Coronary artery (tissue), 2 donors: ENCODE results near the gene TTL.
"Not testable (repeated sequence)": the region's sequence is repeated elsewhere in the genome, so short reads cannot be mapped to it uniquely, and the experiment has no call there.

Source experiments
- DNase-seq: peaks from one replicate; pipeline ENCODE4 v3.0.0-alpha.2; 2017; ENCODE audit warnings: low spot score
- H3K27ac ChIP-seq, 2 donors: fragments of 200-600 bp; sonication (generic); one replicate each; pipeline ENCODE4 v1.5.1; 2016 to 2019
- H3K4me3 ChIP-seq: fragments of 200-600 bp; sonication (generic); 2 replicates; pipeline ENCODE4 v1.5.1; 2016; ENCODE audit warnings: mild to moderate bottlenecking, moderate library complexity
- TF ChIP-seq, protein P1 (sequence below): fragments of 200-600 bp; sonication (generic); IDR thresholded peaks from one replicate; pipeline ENCODE4 v1.5.1; 2019; ENCODE audit warnings: antibody characterized with exemption

The TTL gene

GRCh38 chr2:112519506-112519905, 37.5 kb downstream of the TTL start:
- H3K27ac ChIP-seq: no peak overlapping the region
- TF ChIP-seq, protein P1, sequence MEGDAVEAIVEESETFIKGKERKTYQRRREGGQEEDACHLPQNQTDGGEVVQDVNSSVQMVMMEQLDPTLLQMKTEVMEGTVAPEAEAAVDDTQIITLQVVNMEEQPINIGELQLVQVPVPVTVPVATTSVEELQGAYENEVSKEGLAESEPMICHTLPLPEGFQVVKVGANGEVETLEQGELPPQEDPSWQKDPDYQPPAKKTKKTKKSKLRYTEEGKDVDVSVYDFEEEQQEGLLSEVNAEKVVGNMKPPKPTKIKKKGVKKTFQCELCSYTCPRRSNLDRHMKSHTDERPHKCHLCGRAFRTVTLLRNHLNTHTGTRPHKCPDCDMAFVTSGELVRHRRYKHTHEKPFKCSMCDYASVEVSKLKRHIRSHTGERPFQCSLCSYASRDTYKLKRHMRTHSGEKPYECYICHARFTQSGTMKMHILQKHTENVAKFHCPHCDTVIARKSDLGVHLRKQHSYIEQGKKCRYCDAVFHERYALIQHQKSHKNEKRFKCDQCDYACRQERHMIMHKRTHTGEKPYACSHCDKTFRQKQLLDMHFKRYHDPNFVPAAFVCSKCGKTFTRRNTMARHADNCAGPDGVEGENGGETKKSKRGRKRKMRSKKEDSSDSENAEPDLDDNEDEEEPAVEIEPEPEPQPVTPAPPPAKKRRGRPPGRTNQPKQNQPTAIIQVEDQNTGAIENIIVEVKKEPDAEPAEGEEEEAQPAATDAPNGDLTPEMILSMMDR: no peak
- no peak for DNase-seq
- no peak overlapping the region for H3K4me3 ChIP-seq

GRCh38 chr2:112520234-112520783, 38.4 kb downstream of the TTL start:
- Histone ChIP-seq H3K27ac (no peak overlapping the region), H3K4me3 (no peak overlapping the region)
- DNase-seq: no peak
- TF ChIP-seq, protein P1: no peak

DNA sequence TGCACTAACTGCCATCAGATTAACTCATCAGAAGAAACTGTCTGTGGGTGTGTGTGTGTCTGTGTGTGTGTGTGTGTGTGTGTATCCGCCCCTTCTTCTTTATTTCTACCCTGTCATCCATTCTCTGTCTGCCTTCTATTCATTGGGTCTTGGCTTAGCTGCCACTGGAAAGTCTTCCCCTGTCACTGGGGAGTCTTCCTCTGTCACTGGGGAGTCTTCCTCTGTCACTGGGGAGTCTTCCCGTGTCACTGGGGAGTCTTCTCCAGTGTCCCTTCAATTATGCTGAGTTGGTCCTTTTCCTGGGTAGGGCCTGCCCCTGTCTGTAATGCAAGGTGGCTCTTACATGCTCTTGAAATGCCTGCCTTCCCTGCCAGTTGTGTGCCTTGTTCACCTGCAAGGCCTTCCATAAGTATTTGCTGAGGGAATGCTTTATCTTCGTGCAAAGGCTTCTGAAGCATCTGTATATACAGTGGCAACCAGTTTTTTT, 41.4 kb downstream of the TTL start:
- H3K4me3 ChIP-seq: no peak overlapping the region
- no peak overlapping the region for H3K27ac ChIP-seq
- no peak for DNase-seq
- TF ChIP-seq, protein P1: no peak

- not testable (repeated sequence) for DNase-seq, H3K4me3 ChIP-seq, H3K27ac ChIP-seq
These were observed 42.3 kb downstream of the TTL start for GRCh38 chr2:112524276-112524675.

DNA sequence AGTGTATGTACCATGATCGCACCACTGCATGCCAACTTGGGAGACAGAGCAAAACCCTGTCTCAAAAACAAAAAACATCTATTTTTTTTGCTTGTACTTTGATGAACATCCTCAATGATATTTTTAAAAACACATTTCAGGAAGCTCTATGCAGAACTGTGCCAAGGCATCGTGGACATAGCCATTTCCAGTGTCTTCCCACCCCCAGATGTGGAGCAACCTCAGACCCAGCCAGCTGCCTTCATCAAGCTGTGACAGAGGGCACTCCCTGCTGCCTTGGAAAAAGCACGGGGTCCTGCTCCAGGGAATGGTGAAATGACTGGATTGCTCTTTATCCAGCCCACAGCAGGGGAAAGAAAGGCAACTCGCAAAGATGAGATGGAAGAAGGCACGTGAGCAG, 46.6 kb downstream of the TTL start:
- no peak for DNase-seq
- H3K27ac ChIP-seq: no peak overlapping the region
- TF ChIP-seq, protein P1: no peak
- H3K4me3 ChIP-seq: no peak overlapping the region

DNA sequence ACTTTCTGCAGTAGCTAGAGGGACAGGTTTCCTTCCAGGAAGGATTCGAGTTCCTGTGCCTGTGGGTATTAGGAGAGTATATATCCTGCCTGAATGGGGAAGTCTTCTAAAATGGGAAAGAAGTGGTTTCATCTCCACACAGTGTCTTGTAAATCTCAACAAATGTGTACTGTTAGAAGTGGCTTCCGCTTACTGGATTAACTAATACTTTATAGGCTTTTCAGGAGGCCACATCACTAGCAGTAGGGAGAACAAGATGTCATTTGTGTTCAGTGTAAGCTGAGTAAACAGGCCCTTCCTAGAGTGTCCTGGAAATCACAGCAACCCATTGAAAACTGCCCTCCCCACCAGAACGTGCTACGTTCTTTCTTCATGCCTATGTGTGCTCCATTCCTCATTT, 47.8 kb downstream of the TTL start:
- no peak overlapping the region for H3K4me3 ChIP-seq
- DNase-seq: no peak
- TF ChIP-seq, protein P1: no peak
- H3K27ac ChIP-seq: no peak overlapping the region

DNA sequence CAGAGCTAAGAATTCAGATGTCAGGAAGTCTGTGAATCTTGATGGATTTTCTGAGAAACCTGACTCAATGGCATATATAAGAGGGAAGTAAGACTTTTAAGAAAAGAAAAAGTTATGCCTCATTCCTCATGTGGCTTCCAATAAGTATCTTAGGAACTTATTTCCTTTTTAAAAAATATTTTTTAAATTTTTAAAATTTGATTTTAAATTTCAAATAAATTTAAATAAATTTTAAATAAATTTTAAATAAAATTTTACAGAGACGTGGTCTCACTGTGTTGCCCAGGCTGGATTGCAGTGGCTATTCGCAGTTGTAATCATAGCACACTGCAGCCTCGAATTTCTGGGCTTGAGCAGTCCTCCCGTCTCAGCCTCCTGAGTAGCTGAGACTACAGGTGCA, 48.8 kb downstream of the TTL start:
- no peak overlapping the region for H3K4me3 ChIP-seq
- TF ChIP-seq, protein P1: no peak
- no peak for DNase-seq
- H3K27ac ChIP-seq: no peak overlapping the region
